ENCODE measurements around the gene ISL2. TPM values are rescaled to one million over a fixed set of nuclear protein-coding genes. Genes with fewer than 3 reads are reported as not detected.

Gene ISL2
- total and polyA plus RNA-seq, 2 of the 13 experiments (the other 11 are each of a cell fraction or from before 2014, with no cell fraction given) = 4.3 to 5.1 TPM

DNA sequence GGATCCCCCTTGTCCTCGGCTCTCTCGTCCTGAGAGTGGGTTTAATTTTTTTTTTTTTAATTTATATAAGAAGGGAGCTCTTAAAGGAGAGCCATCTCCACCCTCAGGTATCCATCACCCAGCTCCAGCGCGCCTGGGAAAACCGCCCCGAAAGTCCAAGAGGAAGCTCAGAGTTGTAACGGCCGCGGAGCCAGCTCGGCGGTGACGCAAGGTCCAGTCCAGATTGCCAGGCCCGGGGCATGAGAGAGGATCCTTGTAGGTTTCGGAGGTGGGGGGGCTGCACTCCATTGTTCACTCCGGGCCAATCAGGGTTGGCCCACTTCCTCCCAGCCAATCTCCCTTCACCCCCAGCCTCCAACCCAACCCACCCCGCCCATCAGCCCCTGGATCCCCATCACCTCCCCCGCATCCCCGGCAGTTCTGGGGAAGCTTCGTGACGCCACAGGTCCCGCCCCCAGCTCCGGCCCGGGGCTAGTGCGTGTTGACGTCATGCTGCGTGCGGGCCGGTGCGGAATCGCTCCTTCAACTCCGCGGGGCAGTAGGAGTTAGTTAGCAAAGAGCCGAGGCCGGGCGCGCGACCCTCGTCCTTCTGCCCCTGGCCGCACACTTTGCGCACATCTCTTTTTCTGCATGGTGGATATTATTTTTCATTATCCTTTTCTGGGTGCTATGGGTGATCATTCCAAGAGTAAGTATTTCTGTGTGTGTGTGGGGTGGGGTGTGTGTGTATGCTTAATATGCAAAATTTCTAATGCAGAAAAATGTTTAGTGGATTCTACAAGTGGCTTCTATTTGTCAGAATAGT, at the start of gene ISL2 (continued):
- TF ChIP-seq, protein P1, sequence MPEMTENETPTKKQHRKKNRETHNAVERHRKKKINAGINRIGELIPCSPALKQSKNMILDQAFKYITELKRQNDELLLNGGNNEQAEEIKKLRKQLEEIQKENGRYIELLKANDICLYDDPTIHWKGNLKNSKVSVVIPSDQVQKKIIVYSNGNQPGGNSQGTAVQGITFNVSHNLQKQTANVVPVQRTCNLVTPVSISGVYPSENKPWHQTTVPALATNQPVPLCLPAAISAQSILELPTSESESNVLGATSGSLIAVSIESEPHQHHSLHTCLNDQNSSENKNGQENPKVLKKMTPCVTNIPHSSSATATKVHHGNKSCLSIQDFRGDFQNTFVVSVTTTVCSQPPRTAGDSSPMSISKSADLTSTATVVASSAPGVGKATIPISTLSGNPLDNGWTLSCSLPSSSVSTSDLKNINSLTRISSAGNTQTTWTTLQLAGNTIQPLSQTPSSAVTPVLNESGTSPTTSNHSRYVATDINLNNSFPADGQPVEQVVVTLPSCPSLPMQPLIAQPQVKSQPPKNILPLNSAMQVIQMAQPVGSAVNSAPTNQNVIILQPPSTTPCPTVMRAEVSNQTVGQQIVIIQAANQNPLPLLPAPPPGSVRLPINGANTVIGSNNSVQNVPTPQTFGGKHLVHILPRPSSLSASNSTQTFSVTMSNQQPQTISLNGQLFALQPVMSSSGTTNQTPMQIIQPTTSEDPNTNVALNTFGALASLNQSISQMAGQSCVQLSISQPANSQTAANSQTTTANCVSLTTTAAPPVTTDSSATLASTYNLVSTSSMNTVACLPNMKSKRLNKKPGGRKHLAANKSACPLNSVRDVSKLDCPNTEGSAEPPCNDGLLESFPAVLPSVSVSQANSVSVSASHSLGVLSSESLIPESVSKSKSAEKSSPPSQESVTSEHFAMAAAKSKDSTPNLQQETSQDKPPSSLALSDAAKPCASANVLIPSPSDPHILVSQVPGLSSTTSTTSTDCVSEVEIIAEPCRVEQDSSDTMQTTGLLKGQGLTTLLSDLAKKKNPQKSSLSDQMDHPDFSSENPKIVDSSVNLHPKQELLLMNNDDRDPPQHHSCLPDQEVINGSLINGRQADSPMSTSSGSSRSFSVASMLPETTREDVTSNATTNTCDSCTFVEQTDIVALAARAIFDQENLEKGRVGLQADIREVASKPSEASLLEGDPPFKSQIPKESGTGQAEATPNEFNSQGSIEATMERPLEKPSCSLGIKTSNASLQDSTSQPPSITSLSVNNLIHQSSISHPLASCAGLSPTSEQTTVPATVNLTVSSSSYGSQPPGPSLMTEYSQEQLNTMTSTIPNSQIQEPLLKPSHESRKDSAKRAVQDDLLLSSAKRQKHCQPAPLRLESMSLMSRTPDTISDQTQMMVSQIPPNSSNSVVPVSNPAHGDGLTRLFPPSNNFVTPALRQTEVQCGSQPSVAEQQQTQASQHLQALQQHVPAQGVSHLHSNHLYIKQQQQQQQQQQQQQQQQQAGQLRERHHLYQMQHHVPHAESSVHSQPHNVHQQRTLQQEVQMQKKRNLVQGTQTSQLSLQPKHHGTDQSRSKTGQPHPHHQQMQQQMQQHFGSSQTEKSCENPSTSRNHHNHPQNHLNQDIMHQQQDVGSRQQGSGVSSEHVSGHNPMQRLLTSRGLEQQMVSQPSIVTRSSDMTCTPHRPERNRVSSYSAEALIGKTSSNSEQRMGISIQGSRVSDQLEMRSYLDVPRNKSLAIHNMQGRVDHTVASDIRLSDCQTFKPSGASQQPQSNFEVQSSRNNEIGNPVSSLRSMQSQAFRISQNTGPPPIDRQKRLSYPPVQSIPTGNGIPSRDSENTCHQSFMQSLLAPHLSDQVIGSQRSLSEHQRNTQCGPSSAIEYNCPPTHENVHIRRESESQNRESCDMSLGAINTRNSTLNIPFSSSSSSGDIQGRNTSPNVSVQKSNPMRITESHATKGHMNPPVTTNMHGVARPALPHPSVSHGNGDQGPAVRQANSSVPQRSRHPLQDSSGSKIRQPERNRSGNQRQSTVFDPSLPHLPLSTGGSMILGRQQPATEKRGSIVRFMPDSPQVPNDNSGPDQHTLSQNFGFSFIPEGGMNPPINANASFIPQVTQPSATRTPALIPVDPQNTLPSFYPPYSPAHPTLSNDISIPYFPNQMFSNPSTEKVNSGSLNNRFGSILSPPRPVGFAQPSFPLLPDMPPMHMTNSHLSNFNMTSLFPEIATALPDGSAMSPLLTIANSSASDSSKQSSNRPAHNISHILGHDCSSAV (CRISPR knock-in tag; IDR thresholded peaks at IDR 0.05; ENCODE audit: borderline replicate concordance) = no peak
- TF ChIP-seq GABPA (IDR thresholded peaks at IDR 0.05; ENCODE audit: low read depth, low read length) = no peak
- TF ChIP-seq GABPA (CRISPR knock-in tag; IDR thresholded peaks at IDR 0.05; ENCODE audit: low read depth) = peak; percentile 45; the same call in 1 of the 2 replicates
- no peak for TF ChIP-seq ZNF703 (CRISPR knock-in tag; IDR thresholded peaks at IDR 0.05; ENCODE audit: borderline replicate concordance)
- TF ChIP-seq, protein P2, sequence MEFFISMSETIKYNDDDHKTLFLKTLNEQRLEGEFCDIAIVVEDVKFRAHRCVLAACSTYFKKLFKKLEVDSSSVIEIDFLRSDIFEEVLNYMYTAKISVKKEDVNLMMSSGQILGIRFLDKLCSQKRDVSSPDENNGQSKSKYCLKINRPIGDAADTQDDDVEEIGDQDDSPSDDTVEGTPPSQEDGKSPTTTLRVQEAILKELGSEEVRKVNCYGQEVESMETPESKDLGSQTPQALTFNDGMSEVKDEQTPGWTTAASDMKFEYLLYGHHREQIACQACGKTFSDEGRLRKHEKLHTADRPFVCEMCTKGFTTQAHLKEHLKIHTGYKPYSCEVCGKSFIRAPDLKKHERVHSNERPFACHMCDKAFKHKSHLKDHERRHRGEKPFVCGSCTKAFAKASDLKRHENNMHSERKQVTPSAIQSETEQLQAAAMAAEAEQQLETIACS (CRISPR knock-in tag; IDR thresholded peaks at IDR 0.05) = no peak
- TF ChIP-seq, protein P3, sequence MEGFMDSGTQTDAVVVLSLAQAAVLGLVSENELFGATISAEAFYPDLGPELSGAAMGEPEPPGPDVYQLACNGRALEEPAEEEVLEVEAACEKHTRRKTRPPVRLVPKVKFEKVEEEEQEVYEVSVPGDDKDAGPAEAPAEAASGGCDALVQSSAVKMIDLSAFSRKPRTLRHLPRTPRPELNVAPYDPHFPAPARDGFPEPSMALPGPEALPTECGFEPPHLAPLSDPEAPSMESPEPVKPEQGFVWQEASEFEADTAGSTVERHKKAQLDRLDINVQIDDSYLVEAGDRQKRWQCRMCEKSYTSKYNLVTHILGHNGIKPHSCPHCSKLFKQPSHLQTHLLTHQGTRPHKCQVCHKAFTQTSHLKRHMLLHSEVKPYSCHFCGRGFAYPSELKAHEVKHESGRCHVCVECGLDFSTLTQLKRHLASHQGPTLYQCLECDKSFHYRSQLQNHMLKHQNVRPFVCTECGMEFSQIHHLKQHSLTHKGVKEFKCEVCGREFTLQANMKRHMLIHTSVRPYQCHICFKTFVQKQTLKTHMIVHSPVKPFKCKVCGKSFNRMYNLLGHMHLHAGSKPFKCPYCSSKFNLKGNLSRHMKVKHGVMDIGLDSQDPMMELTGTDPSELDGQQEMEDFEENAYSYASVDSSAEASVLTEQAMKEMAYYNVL (CRISPR knock-in tag; IDR thresholded peaks at IDR 0.05; ENCODE audit: borderline replicate concordance) = peak; percentile 19; the same call in 1 of the 2 replicates
- no peak for TF ChIP-seq ZNF607 (CRISPR knock-in tag; IDR thresholded peaks at IDR 0.05; ENCODE audit: borderline replicate concordance)
- TF ChIP-seq FOXM1 (CRISPR knock-in tag; IDR thresholded peaks at IDR 0.05) = no peak
- TF ChIP-seq SNAPC2 (CRISPR knock-in tag; IDR thresholded peaks at IDR 0.05) = no peak
- TF ChIP-seq ZBTB38 (CRISPR knock-in tag; IDR thresholded peaks at IDR 0.05) = peak; percentile 82
- TF ChIP-seq, protein P4, sequence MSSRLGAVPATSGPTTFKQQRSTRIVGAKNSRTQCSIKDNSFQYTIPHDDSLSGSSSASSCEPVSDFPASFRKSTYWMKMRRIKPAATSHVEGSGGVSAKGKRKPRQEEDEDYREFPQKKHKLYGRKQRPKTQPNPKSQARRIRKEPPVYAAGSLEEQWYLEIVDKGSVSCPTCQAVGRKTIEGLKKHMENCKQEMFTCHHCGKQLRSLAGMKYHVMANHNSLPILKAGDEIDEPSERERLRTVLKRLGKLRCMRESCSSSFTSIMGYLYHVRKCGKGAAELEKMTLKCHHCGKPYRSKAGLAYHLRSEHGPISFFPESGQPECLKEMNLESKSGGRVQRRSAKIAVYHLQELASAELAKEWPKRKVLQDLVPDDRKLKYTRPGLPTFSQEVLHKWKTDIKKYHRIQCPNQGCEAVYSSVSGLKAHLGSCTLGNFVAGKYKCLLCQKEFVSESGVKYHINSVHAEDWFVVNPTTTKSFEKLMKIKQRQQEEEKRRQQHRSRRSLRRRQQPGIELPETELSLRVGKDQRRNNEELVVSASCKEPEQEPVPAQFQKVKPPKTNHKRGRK (CRISPR knock-in tag; IDR thresholded peaks at IDR 0.05) = no peak
- TF ChIP-seq HNRNPK (IDR thresholded peaks at IDR 0.05; ENCODE audit: low read depth, low read length, poor library complexity, severe bottlenecking) = peak; percentile 75
- TF ChIP-seq MEF2D (CRISPR knock-in tag; IDR thresholded peaks at IDR 0.05) = peak; percentile 68
